ENCODE data around the gene ZNF594. TPM values are rescaled to one million over a fixed set of nuclear protein-coding genes. Genes with fewer than 3 reads are reported as not detected.
"Not testable (repeated sequence)": the region's sequence is repeated elsewhere in the genome, so short reads cannot be mapped to it uniquely, and the experiment has no call there.

The ZNF594 gene
- total and polyA plus RNA-seq, 3 donors from 2014 or later: 5.8 to 41.3 (median 31.3) TPM

DNA sequence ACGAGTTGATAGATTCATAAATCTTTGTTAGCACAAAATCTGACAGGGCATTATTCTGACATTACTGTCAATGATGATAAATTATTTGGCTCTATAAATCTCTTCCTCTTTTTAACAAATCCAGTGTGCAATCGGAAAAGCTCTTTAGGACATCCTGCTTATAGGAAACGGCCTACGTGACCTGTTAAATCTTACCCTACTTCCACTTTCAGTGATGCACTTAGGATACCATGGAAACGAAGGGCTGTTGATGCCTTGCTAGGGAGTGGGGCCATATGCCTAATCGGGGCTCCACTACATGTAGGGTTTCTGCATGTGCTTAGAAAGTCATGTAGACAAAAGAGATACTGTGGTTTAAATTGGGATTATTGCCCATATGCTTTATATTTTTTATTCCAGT is 27.2 kb downstream of the ZNF594 start:
- no peaks in the 10 kb centered on the region for H3K36me3 ChIP-seq (ENCODE audit: low read depth, missing control alignments)
- H3K27me3 ChIP-seq: no peaks in the 10 kb centered on the region
- 83 to 87% methylated on average over 6 of the region's 6 CpGs for WGBS, 2 donors
- intact Hi-C loops (cut with DNase I; ENCODE audit: low total_unique reads): no loop called here
- H3K4me3 ChIP-seq: no peak overlapping the region
- TF ChIP-seq POLR2A (IDR thresholded peaks at IDR 0.05): no peak
- TF ChIP-seq, protein P1, sequence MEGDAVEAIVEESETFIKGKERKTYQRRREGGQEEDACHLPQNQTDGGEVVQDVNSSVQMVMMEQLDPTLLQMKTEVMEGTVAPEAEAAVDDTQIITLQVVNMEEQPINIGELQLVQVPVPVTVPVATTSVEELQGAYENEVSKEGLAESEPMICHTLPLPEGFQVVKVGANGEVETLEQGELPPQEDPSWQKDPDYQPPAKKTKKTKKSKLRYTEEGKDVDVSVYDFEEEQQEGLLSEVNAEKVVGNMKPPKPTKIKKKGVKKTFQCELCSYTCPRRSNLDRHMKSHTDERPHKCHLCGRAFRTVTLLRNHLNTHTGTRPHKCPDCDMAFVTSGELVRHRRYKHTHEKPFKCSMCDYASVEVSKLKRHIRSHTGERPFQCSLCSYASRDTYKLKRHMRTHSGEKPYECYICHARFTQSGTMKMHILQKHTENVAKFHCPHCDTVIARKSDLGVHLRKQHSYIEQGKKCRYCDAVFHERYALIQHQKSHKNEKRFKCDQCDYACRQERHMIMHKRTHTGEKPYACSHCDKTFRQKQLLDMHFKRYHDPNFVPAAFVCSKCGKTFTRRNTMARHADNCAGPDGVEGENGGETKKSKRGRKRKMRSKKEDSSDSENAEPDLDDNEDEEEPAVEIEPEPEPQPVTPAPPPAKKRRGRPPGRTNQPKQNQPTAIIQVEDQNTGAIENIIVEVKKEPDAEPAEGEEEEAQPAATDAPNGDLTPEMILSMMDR (IDR thresholded peaks at IDR 0.05): no peak
- no peak for DNase-seq
- H3K4me1 ChIP-seq: no peaks in the 10 kb centered on the region
- H3K9me3 ChIP-seq: no peaks in the 10 kb centered on the region
- H3K27ac ChIP-seq: no peak overlapping the region

DNA sequence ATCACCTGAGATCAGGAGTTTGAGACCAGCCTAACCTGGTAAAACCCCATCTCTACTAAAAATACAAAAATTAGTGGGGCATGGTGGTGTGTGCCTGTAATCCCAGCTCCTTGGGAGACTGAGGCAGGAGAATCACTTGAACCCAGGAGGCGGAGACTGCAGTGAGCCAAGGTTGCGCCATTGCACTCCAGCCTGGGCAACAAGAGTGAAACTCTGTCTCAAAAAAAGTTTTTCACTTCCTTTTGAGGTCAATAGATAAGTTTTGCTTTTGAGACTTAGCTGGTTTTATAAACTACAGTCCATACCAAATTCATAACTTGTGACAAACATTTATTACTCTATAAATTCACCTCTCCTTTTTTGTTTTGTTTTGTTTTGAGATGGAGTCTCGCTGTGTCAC is 29.9 kb downstream of the ZNF594 start:
- WGBS, 2 donors: 90 to 94% methylated on average over 3 of the region's 3 CpGs
- H3K36me3 ChIP-seq (ENCODE audit: low read depth, missing control alignments); H3K4me1 ChIP-seq; DNase-seq; H3K27ac ChIP-seq; intact Hi-C loops (cut with DNase I; ENCODE audit: low total_unique reads); H3K4me3 ChIP-seq; H3K27me3 ChIP-seq; H3K9me3 ChIP-seq: not testable (repeated sequence)

DNA sequence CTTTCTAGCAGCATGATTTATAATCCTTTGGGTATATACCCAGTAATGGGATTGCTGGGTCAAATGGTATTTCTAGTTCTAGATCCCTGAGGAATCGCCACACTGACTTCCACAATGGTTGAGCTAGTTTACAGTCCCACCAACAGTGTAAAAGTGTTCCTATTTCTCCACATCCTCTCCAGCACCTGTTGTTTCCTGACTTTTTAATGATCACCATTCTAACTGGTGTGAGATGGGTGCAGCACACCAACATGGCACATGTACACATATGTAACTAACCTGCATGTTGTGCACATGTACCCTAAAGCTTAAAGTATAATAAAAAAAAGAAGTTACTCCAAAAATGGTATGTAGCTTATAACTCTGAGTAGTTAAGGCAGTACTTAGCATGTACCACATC is 31.0 kb downstream of the ZNF594 start:
- H3K27ac ChIP-seq; H3K4me1 ChIP-seq; H3K36me3 ChIP-seq (ENCODE audit: low read depth, missing control alignments); H3K9me3 ChIP-seq; DNase-seq; H3K4me3 ChIP-seq; H3K27me3 ChIP-seq; intact Hi-C loops (cut with DNase I; ENCODE audit: low total_unique reads): not testable (repeated sequence)
- 94 to 100% methylated on average over 1 of the region's 1 CpG for WGBS, 2 donors

DNA sequence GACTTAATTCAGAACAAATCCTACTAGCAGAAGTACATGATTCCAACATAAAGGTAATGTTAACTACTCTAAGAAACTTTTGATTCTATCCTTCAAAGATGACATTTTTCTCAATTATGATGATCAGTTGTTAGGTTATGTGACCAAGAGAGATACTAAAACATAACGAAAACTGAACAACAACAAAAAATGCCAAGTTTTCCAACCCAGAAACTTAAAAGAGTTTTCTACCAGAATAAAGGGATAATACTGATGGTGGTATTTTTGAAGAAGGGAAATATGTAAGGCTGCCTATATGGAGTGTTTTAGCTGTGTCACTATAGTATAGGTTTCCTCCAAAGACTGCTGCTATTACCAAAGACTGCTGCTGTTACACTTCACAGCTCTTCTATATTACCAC is 45.5 kb downstream of the ZNF594 start:
- DNase-seq; H3K4me3 ChIP-seq; H3K4me1 ChIP-seq; H3K9me3 ChIP-seq; H3K36me3 ChIP-seq (ENCODE audit: low read depth, missing control alignments); intact Hi-C loops (cut with DNase I; ENCODE audit: low total_unique reads); H3K27ac ChIP-seq; H3K27me3 ChIP-seq: not testable (repeated sequence)
- WGBS, 2 donors: 84 to 85% methylated on average over 1 of the region's 1 CpG

DNA sequence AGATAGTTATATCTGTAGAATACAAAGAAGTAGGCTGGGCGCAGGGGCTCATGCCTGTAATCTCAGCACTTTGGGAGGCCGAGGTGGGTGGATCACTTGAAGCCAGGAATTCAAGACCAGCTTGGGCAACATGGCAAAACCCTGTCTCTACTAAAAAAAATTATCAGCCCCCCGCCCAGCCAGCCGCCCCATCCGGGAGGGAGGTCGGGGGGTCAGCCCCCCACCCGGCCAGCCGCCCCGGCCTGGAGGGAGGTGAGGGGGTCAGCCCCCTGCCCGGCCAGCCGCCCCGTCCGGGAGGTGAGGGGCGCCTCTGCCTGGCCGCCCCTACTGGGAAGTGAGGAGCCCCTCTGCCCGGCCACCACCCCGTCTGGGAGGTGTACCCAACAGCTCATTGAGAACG is 48.8 kb downstream of the ZNF594 start:
- H3K27ac ChIP-seq; intact Hi-C loops (cut with DNase I; ENCODE audit: low total_unique reads); H3K4me3 ChIP-seq; DNase-seq; H3K27me3 ChIP-seq; H3K9me3 ChIP-seq; H3K36me3 ChIP-seq (ENCODE audit: low read depth, missing control alignments); H3K4me1 ChIP-seq: not testable (repeated sequence)
- 76 to 88% methylated on average over 6 to 18 of the region's 18 CpGs for WGBS, 2 donors

DNA sequence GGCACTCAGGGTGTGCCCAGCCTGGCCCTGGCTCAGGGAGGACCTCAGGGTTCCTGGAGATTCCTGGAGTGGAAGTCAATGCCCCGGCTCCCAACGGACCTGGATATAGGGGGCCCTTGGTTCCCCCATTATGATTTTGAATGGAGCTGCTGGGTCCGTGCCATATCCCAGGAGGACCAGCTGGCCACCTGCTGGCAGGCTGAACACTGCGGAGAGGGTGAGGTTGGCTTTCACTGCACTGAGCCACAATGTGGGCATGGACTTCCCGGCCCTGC is 52.3 kb downstream of the ZNF594 start:
- no peaks in the 10 kb centered on the region for H3K9me3 ChIP-seq
- no peaks in the 10 kb centered on the region for H3K36me3 ChIP-seq (ENCODE audit: low read depth, missing control alignments)
- WGBS, 2 donors: 79 to 83% methylated on average over 2 to 5 of the region's 5 CpGs
- H3K27ac ChIP-seq: no peak overlapping the region
- H3K27me3 ChIP-seq: no peaks in the 10 kb centered on the region
- DNase-seq: no peak
- no peak overlapping the region for H3K4me3 ChIP-seq
- TF ChIP-seq POLR2A (IDR thresholded peaks at IDR 0.05): no peak
- TF ChIP-seq, protein P1 (IDR thresholded peaks at IDR 0.05): no peak
- intact Hi-C loops (cut with DNase I; ENCODE audit: low total_unique reads): no loop called here
- no peaks in the 10 kb centered on the region for H3K4me1 ChIP-seq

DNA sequence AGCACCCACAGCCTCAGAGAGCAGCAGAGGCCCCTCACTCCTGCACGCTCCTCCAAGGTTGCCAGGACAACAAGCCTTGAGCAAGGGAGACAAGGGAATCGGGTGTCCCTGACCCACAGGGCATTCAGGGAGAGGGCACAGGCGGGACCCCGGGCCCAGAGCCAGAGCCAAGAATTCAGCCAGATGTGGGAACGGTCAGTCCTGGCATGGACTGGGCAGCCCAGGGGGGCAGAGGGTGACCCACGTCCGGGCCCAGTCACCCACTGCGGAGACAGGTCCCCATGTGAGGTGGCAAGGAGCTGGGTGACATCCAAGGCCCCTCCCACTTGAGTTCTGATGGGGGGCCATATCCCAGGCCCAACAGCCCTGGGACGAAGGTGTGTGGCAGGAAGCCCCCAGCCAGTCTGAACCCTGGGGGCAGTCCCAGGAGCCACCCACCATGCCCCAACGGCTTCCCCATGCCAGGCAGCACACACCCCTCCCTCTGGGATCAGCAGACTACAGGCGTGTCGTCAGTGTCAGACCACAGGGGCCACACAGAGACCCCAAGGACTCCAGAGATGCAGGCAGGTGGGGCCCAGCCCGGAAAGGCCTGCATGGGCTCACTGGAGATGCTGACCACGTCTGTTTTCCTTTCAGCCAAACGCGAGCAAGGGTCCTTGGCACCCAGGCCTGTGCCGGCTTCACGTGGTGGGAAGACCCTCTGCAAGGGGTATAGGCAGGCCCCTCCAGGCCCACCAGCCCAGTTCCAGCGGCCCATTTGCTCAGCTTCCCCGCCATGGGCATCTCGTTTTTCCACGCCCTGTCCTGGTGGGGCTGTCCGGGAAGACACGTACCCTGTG is 52.8 kb downstream of the ZNF594 start:
- TF ChIP-seq, protein P1 (IDR thresholded peaks at IDR 0.05): no peak
- TF ChIP-seq POLR2A (IDR thresholded peaks at IDR 0.05): no peak
- intact Hi-C loops (cut with DNase I; ENCODE audit: low total_unique reads): no loop called here
- DNase-seq: no peak
- H3K4me1 ChIP-seq: no peaks in the 10 kb centered on the region
- 84 to 96% methylated on average over 15 to 24 of the region's 24 CpGs for WGBS, 2 donors
- H3K36me3 ChIP-seq (ENCODE audit: low read depth, missing control alignments): no peaks in the 10 kb centered on the region
- H3K9me3 ChIP-seq: no peaks in the 10 kb centered on the region
- H3K27ac ChIP-seq: no peak overlapping the region
- H3K4me3 ChIP-seq: no peak overlapping the region
- no peaks in the 10 kb centered on the region for H3K27me3 ChIP-seq

DNA sequence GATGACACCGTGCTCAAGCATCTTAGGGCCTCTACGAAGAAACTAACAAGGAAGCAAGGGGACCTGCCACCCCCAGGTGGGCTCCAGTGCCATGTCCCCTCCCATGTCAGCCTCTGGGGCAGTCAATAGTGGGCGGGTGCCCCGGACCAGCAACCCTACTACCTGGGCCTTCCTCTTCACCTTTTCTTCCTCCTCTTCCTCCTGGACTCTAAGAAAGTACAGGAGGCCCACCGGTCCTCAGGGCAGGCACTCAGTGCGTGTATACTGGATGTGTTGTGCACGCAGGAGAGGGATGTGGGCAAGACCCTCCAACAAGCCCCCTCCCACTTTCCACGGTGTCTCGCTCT is 53.5 kb downstream of the ZNF594 start:
- H3K4me1 ChIP-seq; H3K4me3 ChIP-seq; H3K27ac ChIP-seq; H3K36me3 ChIP-seq (ENCODE audit: low read depth, missing control alignments); intact Hi-C loops (cut with DNase I; ENCODE audit: low total_unique reads); H3K9me3 ChIP-seq; DNase-seq; H3K27me3 ChIP-seq: not testable (repeated sequence)
- 91 to 94% methylated on average over 9 of the region's 9 CpGs for WGBS, 2 donors

DNA sequence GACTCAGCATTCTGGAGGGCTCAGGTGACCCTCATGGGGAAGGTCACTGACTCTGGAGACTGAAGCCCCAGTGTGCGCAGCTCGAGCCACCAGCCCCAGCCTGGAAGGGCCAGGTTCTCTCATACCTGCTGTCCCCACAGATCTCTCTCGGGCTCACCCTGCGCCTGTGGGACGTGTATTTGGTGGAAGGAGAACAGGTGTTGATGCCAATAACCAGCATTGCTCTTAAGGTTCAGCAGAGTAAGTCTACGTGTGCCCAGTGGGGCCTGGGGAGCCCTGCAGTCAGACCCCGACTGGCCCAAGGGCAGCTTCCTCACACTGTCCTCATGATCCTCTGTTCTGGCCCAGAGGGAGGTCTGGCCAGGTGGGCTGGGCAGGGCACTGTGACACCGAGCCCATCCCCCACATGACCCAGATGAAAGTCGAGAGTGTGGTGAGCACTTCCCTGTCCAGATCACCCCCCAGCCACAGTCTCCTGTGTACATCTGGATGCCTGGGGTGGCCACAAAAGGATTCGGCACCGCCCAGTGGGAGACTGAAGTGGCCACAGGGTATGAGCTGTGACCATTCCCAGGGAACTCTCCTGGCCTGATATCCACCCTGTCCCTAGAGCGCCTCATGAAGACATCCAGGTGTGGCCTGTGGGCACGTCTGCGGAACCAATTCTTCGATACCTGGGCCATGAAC is 54.0 kb downstream of the ZNF594 start:
- H3K36me3 ChIP-seq (ENCODE audit: low read depth, missing control alignments); H3K4me1 ChIP-seq; H3K9me3 ChIP-seq; intact Hi-C loops (cut with DNase I; ENCODE audit: low total_unique reads); DNase-seq; H3K27me3 ChIP-seq; H3K27ac ChIP-seq; H3K4me3 ChIP-seq: not testable (repeated sequence)
- WGBS, 2 donors: 86 to 94% methylated on average over 11 to 15 of the region's 15 CpGs

All from testis (tissue), 3 donors.